Colonic mucosa (tissue), 4 donors: ENCODE results near the gene CDHR2. TPM values are rescaled to one million over a fixed set of nuclear protein-coding genes. Genes with fewer than 3 reads are reported as not detected.
A peak's percentile ranks its signal among the peaks of the same experiment; 100 is the strongest.

Experiments used
- DNase-seq: peaks from one replicate; pipeline ENCODE4 v3.0.0-alpha.2; 2020
- H3K27ac ChIP-seq: fragments of 200-600 bp; one replicate; pipeline ENCODE4 v1.8.0; 2021
- H3K27me3 ChIP-seq: fragments of 200-600 bp; one replicate; pipeline ENCODE4 v1.8.0; 2021
- H3K36me3 ChIP-seq: fragments of 200-600 bp; one replicate; pipeline ENCODE4 v1.8.0; 2021
- H3K4me1 ChIP-seq: fragments of 200-600 bp; one replicate; pipeline ENCODE4 v1.8.0; 2021; ENCODE audit warnings: mild to moderate bottlenecking
- H3K4me3 ChIP-seq: fragments of 200-600 bp; one replicate; pipeline ENCODE4 v1.8.0; 2021
- H3K9ac ChIP-seq, 2 donors: one replicate each; pipeline ENCODE4 v1.7.0; 2013; ENCODE audit warnings: control low read depth in 2 of 2, low read depth in 2 of 2, low read length in 2 of 2
- H3K9me3 ChIP-seq: fragments of 200-600 bp; one replicate; pipeline ENCODE4 v1.8.0; 2021
- CTCF ChIP-seq: fragments of 200-600 bp; IDR thresholded peaks from one replicate; pipeline ENCODE4 v1.8.0; 2022; ENCODE audit warnings: antibody characterized with exemption, mild to moderate bottlenecking
- intact Hi-C: fragments of 100-400 bp; cut with DNase I; formaldehyde crosslinking; loops from one replicate; pipeline ENCODE4 v1.14.1; 2022
- total RNA-seq, 2 donors: library from RNA; stranded (reverse); fragmentation: NEBNext Ultra II Directional in 1 of 2; extraction: Animal tissue kit (Norgen Biotek cat#: 25700) in 1 of 2; gene quantifications; one replicate each; pipeline ENCODE4 v1.2.1, GENCODE V29; 2021
- donor health status: healthy.
- donor health status: DM: no; HTN: no; CAD: no.
- donor health status: DM: no; HTN: no; CAD: no.

Gene CDHR2
- total RNA-seq, 2 donors from 2014 or later = 42.8 to 60.2 TPM

GRCh38 chr5:176603091-176603490, 53.9 kb downstream of the CDHR2 start:
- no peaks in the 10 kb centered on the region for H3K4me1 ChIP-seq
- no peak overlapping the region for H3K4me3 ChIP-seq
- intact Hi-C loops = no loop called here
- H3K9me3 ChIP-seq = no peaks in the 10 kb centered on the region
- no peaks in the 10 kb centered on the region for H3K27me3 ChIP-seq
- H3K27ac ChIP-seq = no peak overlapping the region
- DNase-seq = no peak
- H3K36me3 ChIP-seq = no peaks in the 10 kb centered on the region
- TF ChIP-seq CTCF = no peak
- no peak overlapping the region for H3K9ac ChIP-seq

- no peak for DNase-seq
- Histone ChIP-seq H3K27ac (no peak overlapping the region), H3K27me3 (peaks cover 4% of the 10 kb centered on the region), H3K4me3 (no peak overlapping the region), H3K36me3 (no peaks in the 10 kb centered on the region), H3K9ac (no peak overlapping the region), H3K9me3 (no peaks in the 10 kb centered on the region), H3K4me1 (no peaks in the 10 kb centered on the region)
- TF ChIP-seq CTCF = no peak
- intact Hi-C loops = loop anchor here (5.0 kb wide), 1 partner anchor 41 kb away; the partner anchor contains the start of gene TSPAN17
Observed at GRCh38 chr5:176606032-176606431, 56.9 kb downstream of the CDHR2 start.

GRCh38 chr5:176606875-176607274, 57.7 kb downstream of the CDHR2 start:
- Histone ChIP-seq H3K36me3 (no peaks in the 10 kb centered on the region), H3K27ac (no peak overlapping the region), H3K9ac (no peak overlapping the region), H3K4me1 (no peaks in the 10 kb centered on the region), H3K27me3 (peaks cover 5% of the 10 kb centered on the region), H3K9me3 (no peaks in the 10 kb centered on the region), H3K4me3 (no peak overlapping the region)
- no peak for DNase-seq
- TF ChIP-seq CTCF = no peak
- intact Hi-C loops = loop anchor here (5.0 kb wide), 1 partner anchor 40 kb away; the partner anchor contains the start of gene TSPAN17

GRCh38 chr5:176608142-176608705, 59.1 kb downstream of the CDHR2 start:
- no peak for TF ChIP-seq CTCF
- H3K9me3 ChIP-seq = no peaks in the 10 kb centered on the region
- no peak for DNase-seq
- H3K4me1 ChIP-seq = no peaks in the 10 kb centered on the region
- intact Hi-C loops = loop anchor here (5.0 kb wide), 1 partner anchor 39 kb away; the partner anchor contains the start of gene TSPAN17
- H3K36me3 ChIP-seq = no peaks in the 10 kb centered on the region
- no peak overlapping the region for H3K9ac ChIP-seq
- no peak overlapping the region for H3K27ac ChIP-seq
- H3K27me3 ChIP-seq = peaks cover 5% of the 10 kb centered on the region
- no peak overlapping the region for H3K4me3 ChIP-seq

GRCh38 chr5:176608937-176609723, 60.0 kb downstream of the CDHR2 start:
- no peak for TF ChIP-seq CTCF
- intact Hi-C loops = loop anchor here (5.0 kb wide), 1 partner anchor 38 kb away; the partner anchor contains the start of gene TSPAN17
- Histone ChIP-seq H3K27me3 (peaks cover 5% of the 10 kb centered on the region), H3K4me3 (peak overlapping the region; percentile 69), H3K9me3 (no peaks in the 10 kb centered on the region), H3K27ac (no peak overlapping the region), H3K9ac (no peak overlapping the region), H3K4me1 (no peaks in the 10 kb centered on the region), H3K36me3 (no peaks in the 10 kb centered on the region)
- no peak for DNase-seq
